Astrocyte of the cerebellum (primary cell): ENCODE results near the gene GAREM2.
A peak's percentile ranks its signal among the peaks of the same experiment; 100 is the strongest.

Source experiments
- DNase-seq: peaks from one replicate; pipeline ENCODE4 v3.0.0-alpha.2; 2011; ENCODE audit warnings: low read depth
- H3K4me3 ChIP-seq: 2 replicates; pipeline ENCODE4 v1.5.1; 2011; ENCODE audit warnings: mild to moderate bottlenecking, low read depth, low read length, moderate library complexity
- in situ Hi-C: cut with HindIII; loops from 2 replicates; pipeline ENCODE4 v1.10.0; 2017; ENCODE audit warnings: low sequenced_read_pairs
- TF ChIP-seq, protein P1 (sequence below): IDR thresholded peaks from 2 replicates; pipeline ENCODE4 v1.5.1; 2012; ENCODE audit warnings: low read length, low read depth, moderate library complexity, mild to moderate bottlenecking; ENCODE audit errors: missing control alignments

GAREM2 gene

DNA sequence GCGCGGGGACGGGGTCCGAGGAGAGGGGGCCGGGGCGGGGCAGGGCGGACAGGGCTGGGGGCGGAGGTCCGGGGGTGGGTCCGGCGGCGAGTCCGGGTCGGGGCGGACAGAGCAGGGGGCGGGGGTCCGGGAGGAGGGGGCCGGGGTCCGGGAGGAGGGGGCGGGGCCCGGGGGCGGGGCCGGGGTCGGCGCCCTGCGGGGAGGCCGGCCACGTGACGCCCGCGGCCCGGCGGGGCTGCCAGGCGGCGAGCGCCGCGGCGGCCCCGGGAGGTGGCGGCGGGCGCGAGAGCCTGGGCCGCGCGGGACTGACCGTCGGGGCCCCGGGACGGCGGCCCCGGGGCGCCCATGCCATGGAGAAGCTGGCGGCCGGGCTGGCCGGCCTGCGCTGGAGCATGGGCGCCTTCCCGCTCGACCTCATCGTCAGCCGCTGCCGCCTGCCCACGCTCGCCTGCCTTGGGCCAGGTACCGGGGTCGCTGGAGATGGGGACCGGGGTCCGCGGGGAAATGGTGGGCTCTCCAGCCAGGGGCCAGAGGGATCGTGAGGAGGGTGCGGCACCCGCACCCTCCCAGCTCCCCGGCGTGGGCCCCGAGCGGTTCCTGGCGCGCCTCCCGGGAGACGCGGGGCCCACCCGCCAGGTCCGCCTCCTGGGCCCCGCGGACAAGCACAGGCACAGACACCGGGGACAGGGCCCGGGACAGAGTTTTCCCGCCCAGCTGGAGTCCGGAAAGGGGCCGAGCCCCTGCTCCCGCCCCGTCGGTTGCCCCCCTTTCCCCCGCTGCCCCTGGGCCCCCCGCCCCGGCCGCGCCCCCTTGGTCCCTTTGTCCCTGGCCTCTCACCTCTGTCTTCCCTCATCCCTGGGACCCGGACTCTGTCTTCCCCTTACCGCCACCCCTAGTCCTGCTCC is at the start of gene GAREM2:
Gene GAREM2, plus strand, starts transcription at position 218 of the 905 bp plus-strand sequence. Its CDS starts 133 bp downstream, at position 351.
- in situ Hi-C loops = no loop called here
- TF ChIP-seq, protein P1, sequence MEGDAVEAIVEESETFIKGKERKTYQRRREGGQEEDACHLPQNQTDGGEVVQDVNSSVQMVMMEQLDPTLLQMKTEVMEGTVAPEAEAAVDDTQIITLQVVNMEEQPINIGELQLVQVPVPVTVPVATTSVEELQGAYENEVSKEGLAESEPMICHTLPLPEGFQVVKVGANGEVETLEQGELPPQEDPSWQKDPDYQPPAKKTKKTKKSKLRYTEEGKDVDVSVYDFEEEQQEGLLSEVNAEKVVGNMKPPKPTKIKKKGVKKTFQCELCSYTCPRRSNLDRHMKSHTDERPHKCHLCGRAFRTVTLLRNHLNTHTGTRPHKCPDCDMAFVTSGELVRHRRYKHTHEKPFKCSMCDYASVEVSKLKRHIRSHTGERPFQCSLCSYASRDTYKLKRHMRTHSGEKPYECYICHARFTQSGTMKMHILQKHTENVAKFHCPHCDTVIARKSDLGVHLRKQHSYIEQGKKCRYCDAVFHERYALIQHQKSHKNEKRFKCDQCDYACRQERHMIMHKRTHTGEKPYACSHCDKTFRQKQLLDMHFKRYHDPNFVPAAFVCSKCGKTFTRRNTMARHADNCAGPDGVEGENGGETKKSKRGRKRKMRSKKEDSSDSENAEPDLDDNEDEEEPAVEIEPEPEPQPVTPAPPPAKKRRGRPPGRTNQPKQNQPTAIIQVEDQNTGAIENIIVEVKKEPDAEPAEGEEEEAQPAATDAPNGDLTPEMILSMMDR = no peak
- H3K4me3 ChIP-seq = peak within 1 kb of the TSS; percentile 31
- DNase-seq = no peak

DNA sequence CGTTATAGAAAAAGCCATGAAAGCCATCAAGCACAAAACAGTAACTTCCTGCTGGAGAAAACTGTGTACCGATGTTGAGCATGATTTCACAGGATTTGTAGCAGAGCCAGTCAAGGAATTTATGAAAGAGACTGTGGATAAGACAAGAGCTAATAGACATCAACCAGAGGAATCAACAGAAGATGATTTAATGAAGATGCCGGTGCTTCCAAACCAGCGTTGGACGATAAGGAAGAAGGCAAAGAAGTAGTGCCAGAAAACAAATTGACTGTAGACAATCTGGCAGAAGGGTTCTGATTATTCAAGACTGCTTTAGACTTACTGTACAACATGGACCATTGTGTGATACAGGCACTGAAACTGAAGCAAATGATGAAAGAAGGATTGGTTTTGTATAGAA is 49.5 kb upstream of the GAREM2 start:
- in situ Hi-C loops = no loop called here
- no peak for DNase-seq
- H3K4me3 ChIP-seq = no peak overlapping the region
- TF ChIP-seq, protein P1 = no peak

DNA sequence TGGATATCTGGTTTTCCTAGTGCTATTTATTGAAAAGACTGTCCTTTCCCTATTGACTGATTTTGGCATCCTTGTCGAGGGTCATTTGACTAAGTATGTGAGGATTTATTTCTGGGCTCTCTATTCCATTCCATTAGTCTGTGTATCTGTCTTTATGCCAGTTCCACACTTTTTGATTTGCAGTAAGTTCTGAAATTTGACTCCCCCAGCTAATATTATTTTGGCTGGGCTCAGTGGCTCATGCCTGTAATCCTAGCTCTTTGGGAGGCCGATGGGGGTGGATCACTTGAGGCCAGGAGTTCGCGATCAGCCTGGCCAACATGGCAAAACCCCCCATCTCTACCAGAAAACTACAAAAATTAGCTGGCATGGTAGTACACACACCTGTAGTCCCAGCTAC is 46.8 kb upstream of the GAREM2 start:
- H3K4me3 ChIP-seq = no peak overlapping the region
- TF ChIP-seq, protein P1 = no peak
- DNase-seq = no peak
- in situ Hi-C loops = no loop called here

DNA sequence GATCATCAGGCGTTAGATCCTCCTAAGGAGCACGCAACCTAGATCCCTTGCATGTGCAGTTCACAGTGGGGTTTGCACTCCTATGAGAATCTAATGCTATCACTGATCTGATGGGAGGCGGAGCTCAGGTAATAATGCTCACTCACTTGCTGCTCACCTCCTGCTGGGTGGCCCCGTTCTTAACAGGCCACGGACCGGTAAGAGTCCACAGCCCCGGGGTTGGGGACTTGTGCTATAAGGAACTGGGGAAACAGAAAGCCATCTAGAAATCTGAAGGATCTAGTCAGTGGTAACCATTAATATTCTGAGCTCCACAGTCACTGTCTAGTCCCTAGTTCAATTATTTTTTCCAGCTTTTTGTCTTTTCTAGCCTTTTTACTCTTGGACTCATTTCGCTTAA is 44.7 kb upstream of the GAREM2 start:
- no peak for DNase-seq
- TF ChIP-seq, protein P1 = no peak
- H3K4me3 ChIP-seq = no peak overlapping the region
- in situ Hi-C loops = no loop called here

DNA sequence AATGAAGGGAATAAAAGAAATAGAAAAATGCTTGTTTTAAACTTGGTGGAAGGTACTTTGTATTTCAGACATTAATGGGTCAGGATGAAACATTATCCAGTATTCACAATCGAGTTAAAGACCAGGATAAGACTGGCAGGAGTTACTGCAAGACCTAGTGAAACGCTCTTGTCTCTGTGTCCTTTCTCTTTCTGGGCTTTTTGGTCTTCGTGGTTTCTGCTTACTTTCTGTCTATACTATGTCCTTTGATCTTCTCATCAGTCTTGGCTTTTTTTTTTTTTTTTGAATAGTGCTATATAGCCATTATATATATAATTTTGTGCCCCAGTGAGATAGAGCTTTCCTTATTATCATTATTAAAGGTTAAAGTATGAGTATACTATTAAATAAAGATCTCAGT is 42.1 kb upstream of the GAREM2 start:
- in situ Hi-C loops = no loop called here
- no peak for DNase-seq

DNA sequence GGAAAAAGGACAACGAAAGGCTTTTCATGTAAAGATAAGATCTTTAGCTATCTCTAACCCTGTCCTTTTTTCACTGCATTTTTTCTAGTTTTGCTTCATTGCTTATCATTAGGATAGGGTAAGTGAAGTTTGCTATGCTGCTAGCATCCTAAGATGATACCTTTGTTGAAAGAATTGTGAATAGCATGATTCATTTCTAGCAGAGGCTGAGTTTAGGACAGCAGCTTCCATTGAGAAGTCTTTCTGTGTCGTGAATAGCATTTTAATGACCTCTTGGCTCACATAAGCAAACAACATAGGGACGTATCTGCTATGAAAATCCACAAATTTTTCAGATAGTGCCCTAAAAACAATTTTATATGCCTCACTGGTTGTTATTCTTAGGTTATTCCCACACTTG is 36.4 kb upstream of the GAREM2 start:
- TF ChIP-seq, protein P1 = no peak
- DNase-seq = no peak
- in situ Hi-C loops = no loop called here
- H3K4me3 ChIP-seq = no peak overlapping the region

More for the DNA sequence above, 42.1 kb upstream of the GAREM2 start:
- H3K4me3 ChIP-seq = no peak overlapping the region
- TF ChIP-seq, protein P1 = no peak
